SU-DHL-6 (cell line): ENCODE results near the gene TMPRSS13.

ENCODE experiments used
- H2AFZ ChIP-seq: fragments of 200-600 bp; sonication (generic); 2 replicates; pipeline ENCODE4 v1.6.1; 2014; ENCODE audit warnings: low read depth, mild to moderate bottlenecking, moderate library complexity, mixed read lengths, antibody characterized with exemption, low read length; ENCODE audit not compliant: severe bottlenecking
- H3F3A ChIP-seq: fragments of 200-600 bp; shearing (Covaris generic); 2 replicates; pipeline ENCODE4 v1.6.0; 2016; ENCODE audit warnings: antibody characterized with exemption, mild to moderate bottlenecking; ENCODE audit not compliant: insufficient read depth
- H3K27ac ChIP-seq: fragments of 200-600 bp; sonication (generic); 2 replicates; pipeline ENCODE4 v1.5.1; 2016; ENCODE audit warnings: low read depth, mild to moderate bottlenecking, low read length, moderate library complexity, mixed read lengths
- H3K27me3 ChIP-seq: fragments of 200-600 bp; sonication (generic), shearing (Covaris generic); 2 replicates; pipeline ENCODE4 v1.6.0; 2014; ENCODE audit warnings: mild to moderate bottlenecking, low read length
- H3K36me3 ChIP-seq: fragments of 200-600 bp; sonication (generic); 2 replicates; pipeline ENCODE4 v1.6.1; 2014; ENCODE audit warnings: mild to moderate bottlenecking, low read length, mixed read lengths
- H3K4me2 ChIP-seq: fragments of 300-600, 200-600 bp; shearing (Covaris generic), sonication (generic); 2 replicates; pipeline ENCODE4 v1.6.0; 2014; ENCODE audit warnings: low read length, low read depth, mild to moderate bottlenecking; ENCODE audit not compliant: poor library complexity, severe bottlenecking
- H3K4me3 ChIP-seq: fragments of 200-600 bp; sonication (generic); 2 replicates; pipeline ENCODE4 v1.5.1; 2014; ENCODE audit warnings: antibody characterized with exemption, low read length, mild to moderate bottlenecking, mixed read lengths; ENCODE audit not compliant: insufficient read depth, poor library complexity, severe bottlenecking
- H3K79me2 ChIP-seq: fragments of 200-600 bp; sonication (generic); 2 replicates; pipeline ENCODE4 v1.6.1; 2014; ENCODE audit warnings: mild to moderate bottlenecking, low read length, moderate library complexity; ENCODE audit not compliant: insufficient read depth
- H3K9ac ChIP-seq: fragments of 200-600 bp; sonication (generic); 2 replicates; pipeline ENCODE4 v1.7.0; 2014; ENCODE audit warnings: mild to moderate bottlenecking, low read length
- H3K9me2 ChIP-seq: fragments of 200-600 bp; sonication (generic); replicated peaks from 2 replicates; pipeline ENCODE4 v1.6.1; 2014; ENCODE audit warnings: low read length; ENCODE audit not compliant: insufficient read depth
- H3K9me3 ChIP-seq: fragments of 200-600 bp; sonication (generic); 2 replicates; pipeline ENCODE4 v1.6.1; 2014; ENCODE audit warnings: low read length, mixed read lengths; ENCODE audit not compliant: insufficient read depth
- H4K20me1 ChIP-seq: fragments of 200-600 bp; sonication (generic); 2 replicates; pipeline ENCODE4 v1.6.1; 2014; ENCODE audit warnings: low read depth, mild to moderate bottlenecking, antibody characterized with exemption, low read length, moderate library complexity, mixed read lengths
- EZH2phosphoT487 ChIP-seq: fragments of 200-600 bp; sonication (generic), shearing (Covaris generic); conservative IDR thresholded peaks from 2 replicates; pipeline ENCODE4 v1.6.1; 2018; ENCODE audit warnings: mild to moderate bottlenecking, antibody characterized with exemption, low read length, moderate library complexity, mixed read lengths
- TF ChIP-seq, protein P1 (sequence below): fragments of 200-600 bp; sonication (generic); IDR thresholded peaks from one replicate; pipeline ENCODE4 v1.5.1; 2017; ENCODE audit warnings: antibody characterized with exemption, mild to moderate bottlenecking, low read length, moderate library complexity; ENCODE audit not compliant: insufficient read depth, poor library complexity, severe bottlenecking

Gene TMPRSS13

DNA sequence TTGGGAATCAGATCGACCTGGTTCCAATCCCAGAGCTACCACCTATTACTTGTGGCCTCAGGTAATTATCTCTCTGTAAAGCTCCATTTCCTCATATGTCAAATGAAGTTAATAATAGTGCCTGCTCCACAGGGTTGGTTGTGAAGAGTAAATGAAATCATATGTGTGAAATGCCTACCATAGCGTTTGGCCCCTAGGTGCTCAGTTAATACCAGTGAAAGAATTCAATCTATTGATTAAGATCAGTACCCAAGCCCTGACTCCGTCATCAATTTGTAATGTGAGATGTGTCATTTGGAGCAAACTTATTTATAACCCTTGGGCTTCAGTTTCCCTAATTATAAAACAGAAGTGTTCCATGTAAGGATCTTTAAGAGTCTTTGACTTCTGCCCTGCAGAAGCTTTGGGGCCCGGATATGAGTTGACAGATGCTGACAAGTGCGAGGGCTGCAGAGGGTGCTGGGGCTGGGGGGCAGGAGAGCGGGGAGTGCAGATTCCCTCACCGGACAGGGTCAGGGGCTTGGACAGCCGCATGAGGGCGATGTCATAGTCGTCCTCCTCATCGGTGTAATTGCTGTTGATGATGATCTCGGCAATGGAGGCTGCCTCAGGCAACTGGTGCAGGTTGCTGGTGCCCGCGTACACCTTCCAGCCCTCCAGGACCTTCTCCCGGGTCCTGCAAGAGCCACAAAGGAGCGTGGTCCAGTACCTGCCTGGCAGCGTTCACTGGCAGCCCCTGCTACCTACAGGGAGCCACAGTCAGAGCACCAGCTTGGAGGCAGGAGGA lies 20.9 kb downstream of the TMPRSS13 start:
- H3K4me2 ChIP-seq = peak overlapping the region; percentile 30
- no peak overlapping the region for H3K27ac ChIP-seq

DNA sequence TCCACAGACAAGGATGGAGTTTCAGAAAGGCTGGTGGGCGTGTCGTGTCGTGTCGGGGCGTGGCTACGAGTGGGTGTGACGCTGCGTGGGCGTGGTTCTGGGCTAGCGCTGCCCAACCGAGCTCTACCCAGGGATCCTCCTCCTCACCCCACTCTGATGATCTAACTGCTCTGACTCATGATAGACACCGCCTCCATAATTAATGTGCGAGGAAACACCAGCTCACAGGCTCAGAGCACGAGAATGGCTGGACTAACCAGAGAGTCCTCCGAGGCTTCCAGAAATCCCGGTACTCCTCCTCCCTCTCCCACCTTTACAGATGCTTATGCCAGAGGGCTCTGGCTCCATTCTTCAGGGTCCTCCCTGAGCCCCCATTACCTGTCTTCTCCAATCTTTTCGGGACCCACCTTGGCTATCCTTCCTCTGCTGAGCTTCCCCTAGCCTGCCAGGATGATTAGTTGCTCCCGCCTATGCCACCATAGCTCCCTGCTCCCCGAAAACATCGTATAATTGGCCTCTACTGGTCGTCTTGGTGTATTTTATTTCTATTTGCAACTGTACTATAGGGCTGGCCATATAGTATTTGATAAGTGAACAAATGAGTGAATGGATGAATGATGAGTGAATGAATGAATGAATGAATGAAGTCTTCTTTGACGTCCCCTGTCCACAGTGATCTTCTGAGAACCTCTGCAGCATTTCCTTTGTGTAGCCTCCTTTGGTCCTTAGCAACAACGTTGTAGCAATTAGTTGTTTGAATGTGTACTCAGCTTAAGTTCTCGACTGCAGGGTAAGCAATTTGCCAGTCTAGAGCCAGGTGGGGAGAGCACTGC lies 21.7 kb downstream of the TMPRSS13 start:
- no peaks in the 10 kb centered on the region for H3F3A ChIP-seq
- no peak overlapping the region for H3K4me3 ChIP-seq
- peak overlapping the region; percentile 30 for H3K4me2 ChIP-seq
- H3K27me3 ChIP-seq = no peaks in the 10 kb centered on the region
- no peaks in the 10 kb centered on the region for H3K36me3 ChIP-seq
- no peak overlapping the region for H2AFZ ChIP-seq
- H3K9me2 ChIP-seq = no peaks in the 10 kb centered on the region
- no peaks in the 10 kb centered on the region for H3K9me3 ChIP-seq
- H3K79me2 ChIP-seq = no peaks in the 10 kb centered on the region
- H3K27ac ChIP-seq = no peak overlapping the region
- TF ChIP-seq, protein P1, sequence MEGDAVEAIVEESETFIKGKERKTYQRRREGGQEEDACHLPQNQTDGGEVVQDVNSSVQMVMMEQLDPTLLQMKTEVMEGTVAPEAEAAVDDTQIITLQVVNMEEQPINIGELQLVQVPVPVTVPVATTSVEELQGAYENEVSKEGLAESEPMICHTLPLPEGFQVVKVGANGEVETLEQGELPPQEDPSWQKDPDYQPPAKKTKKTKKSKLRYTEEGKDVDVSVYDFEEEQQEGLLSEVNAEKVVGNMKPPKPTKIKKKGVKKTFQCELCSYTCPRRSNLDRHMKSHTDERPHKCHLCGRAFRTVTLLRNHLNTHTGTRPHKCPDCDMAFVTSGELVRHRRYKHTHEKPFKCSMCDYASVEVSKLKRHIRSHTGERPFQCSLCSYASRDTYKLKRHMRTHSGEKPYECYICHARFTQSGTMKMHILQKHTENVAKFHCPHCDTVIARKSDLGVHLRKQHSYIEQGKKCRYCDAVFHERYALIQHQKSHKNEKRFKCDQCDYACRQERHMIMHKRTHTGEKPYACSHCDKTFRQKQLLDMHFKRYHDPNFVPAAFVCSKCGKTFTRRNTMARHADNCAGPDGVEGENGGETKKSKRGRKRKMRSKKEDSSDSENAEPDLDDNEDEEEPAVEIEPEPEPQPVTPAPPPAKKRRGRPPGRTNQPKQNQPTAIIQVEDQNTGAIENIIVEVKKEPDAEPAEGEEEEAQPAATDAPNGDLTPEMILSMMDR = no peak
- no peak for TF ChIP-seq EZH2phosphoT487
- no peak overlapping the region for H3K9ac ChIP-seq
- no peaks in the 10 kb centered on the region for H4K20me1 ChIP-seq

More for the DNA sequence above, 20.9 kb downstream of the TMPRSS13 start:
- no peaks in the 10 kb centered on the region for H3K27me3 ChIP-seq
- H2AFZ ChIP-seq = no peak overlapping the region
- no peaks in the 10 kb centered on the region for H3K79me2 ChIP-seq
- TF ChIP-seq, protein P1 = no peak
- no peak for TF ChIP-seq EZH2phosphoT487
- no peaks in the 10 kb centered on the region for H3K36me3 ChIP-seq
- H3K9me2 ChIP-seq = no peaks in the 10 kb centered on the region
- H3K4me3 ChIP-seq = no peak overlapping the region
- no peaks in the 10 kb centered on the region for H3F3A ChIP-seq
- no peaks in the 10 kb centered on the region for H3K9me3 ChIP-seq
- no peaks in the 10 kb centered on the region for H4K20me1 ChIP-seq
- no peak overlapping the region for H3K9ac ChIP-seq

DNA sequence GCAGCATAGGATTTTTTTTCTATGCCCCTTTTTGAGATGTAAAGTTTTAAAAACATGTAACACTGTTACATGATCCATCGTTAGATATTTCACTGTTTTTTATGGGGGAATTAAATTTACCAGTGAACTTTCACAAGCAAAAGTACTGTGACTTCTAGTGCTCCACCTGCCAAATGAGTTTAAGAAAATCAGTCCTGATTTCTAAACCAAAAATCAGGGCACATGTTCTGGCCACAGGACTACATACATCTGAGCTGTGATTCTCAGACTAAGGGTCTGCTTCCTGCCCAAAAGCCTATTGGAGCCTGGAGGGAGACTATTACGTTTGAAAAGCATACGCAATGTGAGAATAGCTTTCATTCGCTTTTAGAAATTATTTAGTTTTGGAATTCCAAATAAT lies 22.5 kb downstream of the TMPRSS13 start:
- H3K27ac ChIP-seq = no peak overlapping the region

More for the DNA sequence above, 22.5 kb downstream of the TMPRSS13 start:
- Histone ChIP-seq H3K9me3 (no peaks in the 10 kb centered on the region), H2AFZ (no peak overlapping the region), H3K9ac (no peak overlapping the region), H3K4me2 (no peak overlapping the region), H3K9me2 (no peaks in the 10 kb centered on the region), H3K79me2 (no peaks in the 10 kb centered on the region), H3F3A (no peaks in the 10 kb centered on the region), H4K20me1 (no peaks in the 10 kb centered on the region), H3K4me3 (no peak overlapping the region), H3K27me3 (no peaks in the 10 kb centered on the region), H3K36me3 (no peaks in the 10 kb centered on the region)
- TF ChIP-seq EZH2phosphoT487 = no peak
- TF ChIP-seq, protein P1 = no peak
